Measurements from ENCODE around the gene ARMCX5.

The ARMCX5 gene

GRCh38 chrX:102651242-102652011 lies 52.1 kb downstream of the ARMCX5 start, which contains the start of gene GPRASP1:
TSS of gene GPRASP1 (plus strand) at chrX:102651483. CDS start at chrX:102653914, 2,431 bp downstream.
- in situ Hi-C loops (cut with MboI; ENCODE audit: low pct_unique_long_range_greater_than_20kb, low sequenced_read_pairs, unreplicated experiment), result no loop called here
- no peak for DNase-seq (ENCODE audit: low spot score)
- no peak for TF ChIP-seq CTCF (IDR thresholded peaks at IDR 0.05; ENCODE audit: extremely low read depth, insufficient read depth, missing control alignments)

- no peak for TF ChIP-seq CTCF (IDR thresholded peaks at IDR 0.05; ENCODE audit: extremely low read depth, insufficient read depth, missing control alignments)
- in situ Hi-C loops (cut with MboI; ENCODE audit: low pct_unique_long_range_greater_than_20kb, low sequenced_read_pairs, unreplicated experiment), result no loop called here
- DNase-seq (ENCODE audit: low spot score), result no peak
Measured at GRCh38 chrX:102652031-102652688, 52.8 kb downstream of the ARMCX5 start.

Data from GM13977 (cell line).